Fibroblast of lung (primary cell): ENCODE measurements around the gene MRPL38. TPM values are rescaled to one million over a fixed set of nuclear protein-coding genes. Genes with fewer than 3 reads are reported as not detected.

Experiments used
- DNase-seq, 2 donors: peaks; one replicate each; pipeline versions ENCODE4 v3.0.0 to v3.0.0-alpha.2; 2010; ENCODE audit warnings: low read depth in 2 of 2
- H2AFZ ChIP-seq: 2 replicates; pipeline ENCODE4 v1.5.1; 2012; ENCODE audit warnings: low read length, control low read depth, inconsistent platforms
- H3K27ac ChIP-seq: 2 replicates; pipeline ENCODE4 v1.5.1; 2011; ENCODE audit warnings: low read length, control low read depth; ENCODE audit not compliant: insufficient read depth
- H3K27me3 ChIP-seq: 2 replicates; pipeline ENCODE4 v1.5.1; 2011; ENCODE audit warnings: mild to moderate bottlenecking, low read length; ENCODE audit not compliant: control insufficient read depth, insufficient read depth
- H3K36me3 ChIP-seq: 2 replicates; pipeline ENCODE4 v1.5.1; 2011; ENCODE audit warnings: low read length; ENCODE audit not compliant: control insufficient read depth, insufficient read depth
- H3K4me1 ChIP-seq: 2 replicates; pipeline ENCODE4 v1.5.1; 2011; ENCODE audit warnings: low read length; ENCODE audit not compliant: control insufficient read depth, insufficient read depth; ENCODE audit errors: extremely low read depth
- H3K4me2 ChIP-seq: 2 replicates; pipeline ENCODE4 v1.5.1; 2011; ENCODE audit warnings: low read length, control low read depth; ENCODE audit not compliant: insufficient read depth; ENCODE audit errors: extremely low read depth
- H3K4me3 ChIP-seq, 4 experiments: fragments of 200-600 bp in 1 of 4; sonication (generic) in 1 of 4; replicated peaks in 1 of 4; 2 replicates each; pipeline ENCODE4 v1.5.1; 2011 to 2016; ENCODE audit warnings: low read length in 4 of 4, low read depth in 3 of 4, mild to moderate bottlenecking in 3 of 4, control low read depth in 2 of 4, inconsistent platforms in 1 of 4, mixed read lengths in 1 of 4; ENCODE audit not compliant: insufficient read depth in 1 of 4; ENCODE audit errors: control extremely low read depth in 1 of 4
- H3K79me2 ChIP-seq: 2 replicates; pipeline ENCODE4 v1.5.1; 2012; ENCODE audit warnings: mild to moderate bottlenecking, low read length, inconsistent platforms; ENCODE audit not compliant: control insufficient read depth, insufficient read depth
- H3K9ac ChIP-seq: 2 replicates; pipeline ENCODE4 v1.5.1; 2011; ENCODE audit warnings: mild to moderate bottlenecking, low read length, control low read depth; ENCODE audit not compliant: insufficient read depth
- H3K9me3 ChIP-seq: 2 replicates; pipeline ENCODE4 v1.5.1; 2012; ENCODE audit warnings: low read depth, low read length; ENCODE audit not compliant: control insufficient read depth, insufficient read depth
- H4K20me1 ChIP-seq: 2 replicates; pipeline ENCODE4 v1.5.1; 2011; ENCODE audit warnings: low read length; ENCODE audit not compliant: control insufficient read depth, insufficient read depth; ENCODE audit errors: extremely low read depth
- CTCF ChIP-seq, 2 donors: IDR thresholded peaks in 1 of 2; conservative IDR thresholded peaks in 1 of 2; 1 replicate in 1 of 2; 2 replicates in 1 of 2; pipeline ENCODE4 v1.5.1; 2011 to 2012; ENCODE audit warnings: low read length in 2 of 2, control low read depth in 1 of 2, inconsistent platforms in 1 of 2, low read depth in 1 of 2, mild to moderate bottlenecking in 1 of 2
- EZH2 ChIP-seq: IDR thresholded peaks from 2 replicates; pipeline ENCODE4 v1.5.1; 2012; ENCODE audit warnings: low read length, control low read depth, mild to moderate bottlenecking; ENCODE audit errors: missing control alignments
- polyA plus RNA-seq, 2 donors: library from polyadenylated mRNA; depleted of rRNA in 1 of 2; stranded (reverse) in 1 of 2; unstranded in 1 of 2; fragments of >200 nt; gene quantifications; 2 replicates each; pipeline ENCODE4 v1.2.1, GENCODE V29; 2011 to 2012; ENCODE audit warnings: missing spikeins in 1 of 2
- total RNA-seq: library from RNA; depleted of rRNA; stranded (reverse); fragments of >200 nt; gene quantifications from 2 replicates; pipeline ENCODE4 v1.2.1, GENCODE V29; 2014

The MRPL38 gene
- total and polyA plus RNA-seq, 2 donors (not counting 1 experiment from before 2014, with no cell fraction given) = 19.3 to 36.0 TPM

- no peak overlapping the region for H3K27ac ChIP-seq
- H3K9me3 ChIP-seq = no peaks in the 10 kb centered on the region
- no peaks in the 10 kb centered on the region for H3K36me3 ChIP-seq
- H3K4me1 ChIP-seq = peaks cover 4% of the 10 kb centered on the region
- H3K4me3 ChIP-seq = no peak overlapping the region
- H3K9ac ChIP-seq = no peak overlapping the region
- peaks cover 7% of the 10 kb centered on the region for H3K27me3 ChIP-seq
- no peak overlapping the region for H3K4me2 ChIP-seq
- DNase-seq = no peak
- no peak overlapping the region for H2AFZ ChIP-seq
- H3K79me2 ChIP-seq = no peaks in the 10 kb centered on the region
- TF ChIP-seq CTCF (conservative IDR thresholded peaks at IDR 0.05 in 1 of 2, IDR thresholded peaks at IDR 0.05 in 1 of 2; ENCODE audit: low read depth in 1 of 2, low read length in 2 of 2) = no peak
- no peak for TF ChIP-seq EZH2
- H4K20me1 ChIP-seq = no peaks in the 10 kb centered on the region
These were observed 22.8 kb downstream of the MRPL38 start for GRCh38 chr17:75881678-75882454.

- no peak overlapping the region for H3K4me3 ChIP-seq
- H3K36me3 ChIP-seq = no peaks in the 10 kb centered on the region
- H4K20me1 ChIP-seq = no peaks in the 10 kb centered on the region
- H3K9me3 ChIP-seq = no peaks in the 10 kb centered on the region
- H3K4me2 ChIP-seq = no peak overlapping the region
- TF ChIP-seq CTCF (conservative IDR thresholded peaks at IDR 0.05 in 1 of 2, IDR thresholded peaks at IDR 0.05 in 1 of 2; ENCODE audit: low read depth in 1 of 2, low read length in 2 of 2) = no peak
- TF ChIP-seq EZH2 = no peak
- peaks cover 18% of the 10 kb centered on the region for H3K4me1 ChIP-seq
- H3K27me3 ChIP-seq = peaks cover 7% of the 10 kb centered on the region
- no peak for DNase-seq
- H3K27ac ChIP-seq = no peak overlapping the region
- H2AFZ ChIP-seq = no peak overlapping the region
- no peaks in the 10 kb centered on the region for H3K79me2 ChIP-seq
- no peak overlapping the region for H3K9ac ChIP-seq
These were observed 24.4 kb downstream of the MRPL38 start for GRCh38 chr17:75880266-75880665.

- Histone ChIP-seq H2AFZ (peak within 1 kb of the TSS; percentile 3), H3K27me3 (peaks cover 7% of the 10 kb centered on the region), H3K4me1 (peaks cover 18% of the 10 kb centered on the region), H3K27ac (peak within 1 kb of the TSS; percentile 76), H3K9ac (peak within 1 kb of the TSS; percentile 58), H4K20me1 (no peaks in the 10 kb centered on the region), H3K4me2 (peak within 1 kb of the TSS; percentile 73), H3K79me2 (no peaks in the 10 kb centered on the region), H3K36me3 (no peaks in the 10 kb centered on the region), H3K9me3 (no peaks in the 10 kb centered on the region), H3K4me3 (peak within 1 kb of the TSS; percentile 32 to 68 (median 45))
- peak; percentile 18 to 30 for TF ChIP-seq CTCF (conservative IDR thresholded peaks at IDR 0.05 in 1 of 2, IDR thresholded peaks at IDR 0.05 in 1 of 2; ENCODE audit: low read depth in 1 of 2, low read length in 2 of 2)
- TF ChIP-seq EZH2 = no peak
- peak; percentile 65 for DNase-seq
These were observed 26.3 kb downstream of the MRPL38 start, which contains the start of gene TRIM47 for GRCh38 chr17:75878174-75878998. Gene TRIM47, minus strand, starts transcription at chr17:75878581. Its CDS starts 33 bp downstream, at chr17:75878548.
